Chondrocyte (in vitro differentiated cells): Measurements from ENCODE around the gene CFHR1. TPM values are rescaled to one million over a fixed set of nuclear protein-coding genes. Genes with fewer than 3 reads are reported as not detected.

Source experiments
- DNase-seq: peaks from one replicate; pipeline ENCODE4 v3.0.0; 2021; ENCODE audit warnings: mixed read lengths, low spot score
- H3K27ac Mint-ChIP-seq: one replicate; pipeline ENCODE4 v1.8.0; 2021; ENCODE audit warnings: mild to moderate bottlenecking, moderate library complexity, mixed read lengths; ENCODE audit not compliant: unreplicated experiment
- H3K27me3 Mint-ChIP-seq: 2 replicates; pipeline ENCODE4 v1.8.0; 2021; ENCODE audit warnings: low read depth, mixed read lengths
- H3K36me3 Mint-ChIP-seq: 2 replicates; pipeline ENCODE4 v1.8.0; 2021; ENCODE audit warnings: low read depth, mixed read lengths
- H3K4me1 Mint-ChIP-seq: 2 replicates; pipeline ENCODE4 v1.8.0; 2021; ENCODE audit warnings: low read depth, mild to moderate bottlenecking, mixed read lengths
- H3K4me3 Mint-ChIP-seq: one replicate; pipeline ENCODE4 v1.8.0; 2021; ENCODE audit warnings: mild to moderate bottlenecking, moderate library complexity, mixed read lengths; ENCODE audit not compliant: unreplicated experiment
- H3K9me3 Mint-ChIP-seq: 2 replicates; pipeline ENCODE4 v1.8.0; 2021; ENCODE audit warnings: low read depth, mixed read lengths
- total RNA-seq: library from RNA; stranded (reverse); gene quantifications from 3 replicates; pipeline ENCODE4 v1.2.1, GENCODE V29; 2021
- TF ChIP-seq, protein P1 (sequence below): fragments of 200-600 bp; sonication (generic); IDR thresholded peaks from 2 replicates; pipeline ENCODE4 v1.5.0; 2021; ENCODE audit warnings: antibody characterized with exemption, mild to moderate bottlenecking, moderate library complexity

CFHR1 gene
- total RNA-seq, 1 donor from 2014 or later: not detected

DNA sequence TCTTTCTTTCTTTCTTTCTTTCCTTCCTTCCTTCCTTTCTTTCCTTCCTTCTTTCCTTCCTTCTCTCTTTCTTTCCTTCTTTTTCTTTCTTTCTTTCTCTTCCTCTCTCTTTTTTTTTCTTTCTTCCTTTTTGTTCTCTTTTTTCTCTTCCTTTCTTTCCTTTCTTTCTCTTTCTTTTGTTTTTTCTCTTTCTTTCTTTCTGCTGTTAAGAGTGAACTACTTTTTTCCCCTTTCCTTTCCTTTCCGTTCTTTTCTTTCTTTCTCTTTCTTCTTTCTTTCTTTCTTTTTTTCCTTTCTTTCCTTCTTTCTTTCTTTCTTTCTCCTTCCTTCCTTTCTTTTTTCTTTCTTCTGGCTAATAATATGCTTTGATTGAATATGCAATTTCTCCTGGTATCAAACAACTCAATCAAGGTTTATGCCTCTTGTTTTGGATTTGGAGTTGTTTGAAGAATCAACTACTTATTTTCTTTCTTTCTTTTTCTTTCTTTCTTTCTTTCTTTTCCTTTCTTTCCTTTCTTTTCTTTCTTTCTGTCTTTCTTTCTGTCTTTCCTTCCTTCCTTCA lies 40.9 kb downstream of the CFHR1 start:
- Mint-ChIP-seq H3K4me1 (no peaks in the 10 kb centered on the region), H3K27me3 (peaks cover 17% of the 10 kb centered on the region)

DNA sequence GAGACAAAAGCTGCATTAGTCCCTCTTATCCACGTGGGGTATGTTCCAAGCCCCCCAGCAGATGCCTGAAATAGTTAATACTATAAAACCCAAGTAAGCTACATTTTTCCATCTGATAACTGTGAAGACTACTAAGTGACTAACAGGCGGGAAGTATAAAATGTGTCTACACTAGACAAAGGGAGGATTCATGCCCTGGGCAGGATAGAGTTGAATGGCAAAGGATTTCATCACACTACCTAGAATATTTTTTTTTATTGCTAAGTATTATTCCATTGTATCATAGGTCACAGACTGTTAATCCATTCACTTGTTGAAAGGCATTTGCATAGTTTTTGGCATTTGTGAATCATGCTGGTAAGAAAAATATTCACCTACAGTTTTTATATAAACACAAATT lies 41.9 kb downstream of the CFHR1 start:
- TF ChIP-seq, protein P1, sequence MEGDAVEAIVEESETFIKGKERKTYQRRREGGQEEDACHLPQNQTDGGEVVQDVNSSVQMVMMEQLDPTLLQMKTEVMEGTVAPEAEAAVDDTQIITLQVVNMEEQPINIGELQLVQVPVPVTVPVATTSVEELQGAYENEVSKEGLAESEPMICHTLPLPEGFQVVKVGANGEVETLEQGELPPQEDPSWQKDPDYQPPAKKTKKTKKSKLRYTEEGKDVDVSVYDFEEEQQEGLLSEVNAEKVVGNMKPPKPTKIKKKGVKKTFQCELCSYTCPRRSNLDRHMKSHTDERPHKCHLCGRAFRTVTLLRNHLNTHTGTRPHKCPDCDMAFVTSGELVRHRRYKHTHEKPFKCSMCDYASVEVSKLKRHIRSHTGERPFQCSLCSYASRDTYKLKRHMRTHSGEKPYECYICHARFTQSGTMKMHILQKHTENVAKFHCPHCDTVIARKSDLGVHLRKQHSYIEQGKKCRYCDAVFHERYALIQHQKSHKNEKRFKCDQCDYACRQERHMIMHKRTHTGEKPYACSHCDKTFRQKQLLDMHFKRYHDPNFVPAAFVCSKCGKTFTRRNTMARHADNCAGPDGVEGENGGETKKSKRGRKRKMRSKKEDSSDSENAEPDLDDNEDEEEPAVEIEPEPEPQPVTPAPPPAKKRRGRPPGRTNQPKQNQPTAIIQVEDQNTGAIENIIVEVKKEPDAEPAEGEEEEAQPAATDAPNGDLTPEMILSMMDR: no peak
- Mint-ChIP-seq H3K9me3 (peaks cover 12% of the 10 kb centered on the region), H3K27me3 (peaks cover 17% of the 10 kb centered on the region), H3K4me1 (no peaks in the 10 kb centered on the region), H3K27ac (no peak overlapping the region), H3K4me3 (no peak overlapping the region), H3K36me3 (no peaks in the 10 kb centered on the region)
- no peak for DNase-seq

More for the DNA sequence above, 40.9 kb downstream of the CFHR1 start:
- H3K9me3 Mint-ChIP-seq: peaks cover 12% of the 10 kb centered on the region
- H3K27ac Mint-ChIP-seq: no peak overlapping the region
- no peak for DNase-seq
- H3K4me3 Mint-ChIP-seq: no peak overlapping the region
- TF ChIP-seq, protein P1: no peak
- no peaks in the 10 kb centered on the region for H3K36me3 Mint-ChIP-seq

DNA sequence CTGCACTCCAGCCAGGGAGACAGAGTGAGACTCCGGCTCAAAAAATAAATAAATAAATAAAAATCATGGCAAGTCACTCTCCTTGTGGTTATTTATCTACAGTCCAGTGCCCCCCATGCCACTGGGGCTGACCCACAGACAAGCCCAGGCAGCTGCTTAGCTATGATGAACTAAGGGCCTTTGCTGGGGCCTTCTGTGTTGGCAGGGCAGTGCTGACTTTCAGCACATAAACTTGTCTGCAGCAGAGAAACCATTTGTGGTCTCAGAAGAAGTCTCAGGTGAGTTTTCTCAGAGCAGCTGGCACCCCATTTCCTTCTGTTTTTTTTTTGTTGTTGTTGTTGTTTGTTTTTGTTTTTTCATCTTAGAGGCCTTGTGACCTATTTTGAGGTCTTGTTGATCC lies 47.4 kb downstream of the CFHR1 start:
- DNase-seq: no peak
- Mint-ChIP-seq H3K27me3 (peaks cover 10% of the 10 kb centered on the region), H3K27ac (no peak overlapping the region), H3K4me1 (no peaks in the 10 kb centered on the region), H3K36me3 (no peaks in the 10 kb centered on the region), H3K4me3 (no peak overlapping the region), H3K9me3 (peaks cover 14% of the 10 kb centered on the region)
- TF ChIP-seq, protein P1: no peak

GRCh38 chr1:196873385-196873784 lies 53.9 kb downstream of the CFHR1 start:
- no peaks in the 10 kb centered on the region for H3K36me3 Mint-ChIP-seq
- DNase-seq: no peak
- no peak overlapping the region for H3K4me3 Mint-ChIP-seq
- peaks cover 13% of the 10 kb centered on the region for H3K27me3 Mint-ChIP-seq
- H3K27ac Mint-ChIP-seq: no peak overlapping the region
- peaks cover 6% of the 10 kb centered on the region for H3K4me1 Mint-ChIP-seq
- TF ChIP-seq, protein P1: no peak
- no peaks in the 10 kb centered on the region for H3K9me3 Mint-ChIP-seq

DNA sequence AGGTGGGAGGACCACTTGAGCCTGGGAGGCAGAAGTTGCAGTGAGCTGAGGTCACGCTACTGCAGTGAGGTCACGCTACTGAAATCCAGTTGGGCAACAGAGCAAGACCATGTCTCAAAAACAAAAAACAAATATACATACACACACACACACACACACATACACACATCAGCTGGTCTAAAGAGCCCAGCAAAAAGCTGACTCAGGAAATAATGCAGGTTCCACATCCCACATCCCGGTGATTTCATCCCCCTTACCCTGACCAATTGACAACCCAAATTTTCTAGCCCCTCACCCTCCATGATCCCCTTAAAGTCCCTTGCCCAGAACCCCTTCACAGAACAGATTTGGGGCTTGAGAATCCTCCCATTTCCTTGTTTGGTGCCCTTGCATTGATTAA lies 56.4 kb downstream of the CFHR1 start:
- no peaks in the 10 kb centered on the region for H3K9me3 Mint-ChIP-seq
- H3K4me3 Mint-ChIP-seq: no peak overlapping the region
- H3K27me3 Mint-ChIP-seq: peaks cover 18% of the 10 kb centered on the region
- H3K36me3 Mint-ChIP-seq: no peaks in the 10 kb centered on the region
- no peak for DNase-seq
- peaks cover 6% of the 10 kb centered on the region for H3K4me1 Mint-ChIP-seq
- H3K27ac Mint-ChIP-seq: no peak overlapping the region
- TF ChIP-seq, protein P1: no peak
